GM12878 (cell line): ENCODE results near the gene ZNF627. TPM values are rescaled to one million over a fixed set of nuclear protein-coding genes. Genes with fewer than 3 reads are reported as not detected.

Source experiments
- ATAC-seq: fragments of 200-7000 bp; cut with Tn5 transposase; 3 replicates; pipeline ENCODE4 v1.9.1; 2020; ENCODE audit warnings: mild to moderate bottlenecking, moderate library complexity
- BruUV-seq: library from RNA; stranded (reverse); fragments of 400-500 nt; replicated peaks from 2 replicates; lab custom pipeline; 2021; lab: Mats Ljungman, UMichigan
- CTCF ChIA-PET: fragments of 300-600 bp; sonication (Branson Sonifier 250); formaldehyde crosslinking; extraction: SDS; loops from one replicate; lab custom pipeline; 2021; ENCODE audit warnings: inconsistent platforms; lab: Yijun Ruan, JAX
- POLR2A ChIA-PET: fragments of 350-600 bp; formaldehyde crosslinking; extraction: SDS; loops from one replicate; lab custom pipeline; 2021; ENCODE audit warnings: inconsistent platforms; lab: Charles Lee
- RAD21 ChIA-PET: fragments of 300-600 bp; sonication (Branson Sonifier 250); formaldehyde crosslinking; loops from one replicate; lab custom pipeline; 2023; ENCODE audit warnings: antibody characterized with exemption; ENCODE audit not compliant: unreplicated experiment; lab: Charles Lee
- SMC1A ChIA-PET: fragments of 300-600 bp; sonication (Branson Sonifier 250); formaldehyde crosslinking; loops from one replicate; lab custom pipeline; 2023; ENCODE audit not compliant: unreplicated experiment, uncharacterized antibody; lab: Charles Lee
- DNase-seq: peaks from one replicate; pipeline ENCODE4 v3.0.0-alpha.2; 2011; ENCODE audit warnings: low read depth, low spot score
- FAIRE-seq: peaks from 3 replicates; lab custom pipeline; 2011; peaks lifted over from hg19 to GRCh38; lab: Jason Lieb, UNC
- H2AFZ ChIP-seq: 2 replicates; pipeline ENCODE4 v1.6.0; 2011; ENCODE audit warnings: low read depth, low read length, control low read depth; ENCODE audit not compliant: control insufficient read depth
- H3K27ac ChIP-seq: 2 replicates; pipeline ENCODE4 v1.5.1; 2011; ENCODE audit warnings: control low read depth; ENCODE audit not compliant: control insufficient read depth, insufficient read depth
- H3K27me3 ChIP-seq, 2 experiments: replicated peaks in 1 of 2; 2 replicates each; pipeline versions ENCODE4 v1.6.0 to v1.6.1; 2011; ENCODE audit warnings: low read length in 1 of 2; ENCODE audit not compliant: control insufficient read depth in 2 of 2, insufficient read depth in 2 of 2
- H3K36me3 ChIP-seq, 2 experiments: 2 replicates each; pipeline ENCODE4 v1.5.1; 2011; ENCODE audit warnings: low read length in 1 of 2; ENCODE audit not compliant: control insufficient read depth in 2 of 2, insufficient read depth in 2 of 2
- H3K4me1 ChIP-seq: 2 replicates; pipeline ENCODE4 v1.6.1; 2011; ENCODE audit warnings: mild to moderate bottlenecking, low read length, moderate library complexity, mixed read lengths; ENCODE audit not compliant: control insufficient read depth, insufficient read depth
- H3K4me2 ChIP-seq: 2 replicates; pipeline ENCODE4 v1.6.0; 2011; ENCODE audit warnings: control low read depth; ENCODE audit not compliant: control insufficient read depth, insufficient read depth
- H3K4me3 ChIP-seq: fragments of 200-600 bp; sonication (generic); 2 replicates; pipeline ENCODE4 v1.5.1; 2016
- H3K79me2 ChIP-seq: 2 replicates; pipeline ENCODE4 v1.6.0; 2011; ENCODE audit warnings: low read length; ENCODE audit not compliant: control insufficient read depth, insufficient read depth
- H3K9ac ChIP-seq: 2 replicates; pipeline ENCODE4 v1.8.0; 2011; ENCODE audit warnings: low read length, control low read depth, mixed read lengths; ENCODE audit not compliant: control insufficient read depth, insufficient read depth
- H3K9me3 ChIP-seq: replicated peaks from 3 replicates; pipeline ENCODE4 v1.5.1; 2011; ENCODE audit warnings: mild to moderate bottlenecking, low read length; ENCODE audit not compliant: control insufficient read depth, insufficient read depth
- H4K20me1 ChIP-seq: 2 replicates; pipeline ENCODE4 v1.6.0; 2011; ENCODE audit not compliant: control insufficient read depth, insufficient read depth
- ATF3 ChIP-seq: IDR thresholded peaks from 2 replicates; pipeline ENCODE4 v1.6.1; 2011; ENCODE audit warnings: low read depth, mild to moderate bottlenecking, low read length, moderate library complexity, borderline replicate concordance; ENCODE audit errors: extremely low read depth
- ESRRA ChIP-seq: IDR thresholded peaks from 2 replicates; pipeline ENCODE4 v1.6.1; 2012; ENCODE audit warnings: mild to moderate bottlenecking, low read length, improper control_type of control experiment
- GABPA ChIP-seq: IDR thresholded peaks from 2 replicates; pipeline ENCODE4 v1.6.1; 2014; ENCODE audit warnings: antibody characterized with exemption, low read depth, mild to moderate bottlenecking, inconsistent platforms
- GATAD2B ChIP-seq: fragments of 450-650 bp; conservative IDR thresholded peaks from 2 replicates; pipeline ENCODE4 v1.6.1; 2017; ENCODE audit warnings: low read depth, mild to moderate bottlenecking, moderate library complexity
- MTA3 ChIP-seq: IDR thresholded peaks from 2 replicates; pipeline ENCODE4 v1.6.1; 2012; ENCODE audit warnings: low read length, inconsistent platforms, borderline replicate concordance
- PKNOX1 ChIP-seq: fragments of 450-650 bp; IDR thresholded peaks from 2 replicates; pipeline ENCODE4 v1.6.1; 2016; ENCODE audit warnings: mild to moderate bottlenecking
- RAD21 ChIP-seq: IDR thresholded peaks from 2 replicates; pipeline ENCODE4 v1.6.1; 2011; ENCODE audit warnings: mild to moderate bottlenecking, low read depth, low read length, moderate library complexity; ENCODE audit not compliant: insufficient read depth
- RBBP5 ChIP-seq: fragments of 200-600 bp; sonication (generic); conservative IDR thresholded peaks from 2 replicates; pipeline ENCODE4 v1.6.1; 2016
- SKIL ChIP-seq: fragments of 450-650 bp; IDR thresholded peaks from 2 replicates; pipeline ENCODE4 v1.6.1; 2017; ENCODE audit warnings: mild to moderate bottlenecking, low read depth, inconsistent platforms; ENCODE audit not compliant: poor library complexity, severe bottlenecking
- SMAD5 ChIP-seq: IDR thresholded peaks from 2 replicates; pipeline ENCODE4 v1.6.1; 2016; ENCODE audit warnings: antibody characterized with exemption, low read depth
- SMC3 ChIP-seq: IDR thresholded peaks from 2 replicates; pipeline ENCODE4 v1.6.1; 2011; ENCODE audit warnings: low read length, improper control_type of control experiment, borderline replicate concordance
- TAF1 ChIP-seq: IDR thresholded peaks from 2 replicates; pipeline ENCODE4 v1.6.1; 2011; ENCODE audit warnings: mild to moderate bottlenecking, low read depth, low read length, borderline replicate concordance
- WGBS: methylation state at CpG from one replicate; pipeline ENCODE4 v1.1.6; 2016; ENCODE audit warnings: low lambda C conversion rate; ENCODE audit not compliant: insufficient replicate concordance, insufficient coverage; ENCODE audit errors: missing lambda C conversion rate; 5-methylcytosine and 5-hydroxymethylcytosine counted together
- in situ Hi-C: fragments of 300-500 bp; cut with MboI; formaldehyde crosslinking; loops from 9 replicates; pipeline ENCODE4 v1.14.3; 2018; ENCODE audit warnings: mixed read lengths
- intact Hi-C: fragments of 100-400 bp; cut with micrococcal nuclease; formaldehyde crosslinking; loops from one replicate; pipeline ENCODE4 v1.14.2; 2022; ENCODE audit not compliant: unreplicated experiment
- polyA plus RNA-seq, 11 experiments: library from polyadenylated mRNA; depleted of rRNA in 4 of 11; unstranded in 6 of 11; stranded (reverse) in 5 of 11; fragments of >200 nt; fragmentation: Nextera tagmentation in 4 of 11; fragmentation: Illumina TruSeq in 1 of 11; extraction: Ambion mirVana in 4 of 11; extraction: Trizol in 1 of 11; gene quantifications; 1 replicate in 1 of 11; 2 replicates in 10 of 11; pipeline versions ENCODE4 v1.2.1 to v1.2.3, GENCODE V29; 2011 to 2016; ENCODE audit warnings: inconsistent platforms in 2 of 11, missing spikeins in 2 of 11, low read depth in 1 of 11
- total RNA-seq, 4 experiments: library from RNA; depleted of rRNA in 3 of 4; stranded (reverse); fragments of >200 nt in 3 of 4; fragmentation: Illumina TruSeq in 1 of 4; extraction: Trizol in 1 of 4; gene quantifications; 2 replicates each; pipeline versions ENCODE4 v1.2.1 to v1.2.3, GENCODE V29; 2013 to 2021

The ZNF627 gene
- total and polyA plus RNA-seq, 10 of the 15 experiments (the other 5 are each of a cell fraction or from before 2014, with no cell fraction given), result 5.1 to 13.7 (median 10.2) TPM

GRCh38 chr19:11641244-11641643 is 44.0 kb downstream of the ZNF627 start:
- intact Hi-C loops, result no loop called here
- H3K4me2 ChIP-seq, result no peak overlapping the region
- no peaks in the 10 kb centered on the region for H4K20me1 ChIP-seq
- H3K27me3 ChIP-seq, result no peaks in the 10 kb centered on the region
- DNase-seq (no peak), FAIRE-seq (no peak), ATAC-seq (no peak)
- in situ Hi-C loops, result no loop called here
- CTCF ChIA-PET, result no interaction called here
- no peak overlapping the region for H3K4me3 ChIP-seq
- H3K27ac ChIP-seq, result no peak overlapping the region
- no peak for TF ChIP-seq TAF1
- TF ChIP-seq ESRRA, result no peak
- no peak for TF ChIP-seq MTA3
- TF ChIP-seq SMC3, result no peak
- TF ChIP-seq SKIL, result no peak
- no peak for TF ChIP-seq RAD21
- no peak for TF ChIP-seq ATF3
- TF ChIP-seq GATAD2B, result no peak
- TF ChIP-seq PKNOX1, result no peak
- no peak for TF ChIP-seq GABPA
- no peak for TF ChIP-seq SMAD5
- no peak for TF ChIP-seq RBBP5
- RAD21 ChIA-PET, result no interaction called here
- no peak overlapping the region for H3K9ac ChIP-seq
- 71% methylated on average over 7 of the region's 7 CpGs for WGBS
- H3K36me3 ChIP-seq, result no peaks in the 10 kb centered on the region
- no TSS peak for BruUV-seq
- POLR2A ChIA-PET, result no interaction called here
- no peaks in the 10 kb centered on the region for H3K79me2 ChIP-seq
- H3K4me1 ChIP-seq, result no peaks in the 10 kb centered on the region; the same call in 1 of the 2 replicates
- peaks cover 1% of the 10 kb centered on the region; the same call in 1 of the 3 replicates for H3K9me3 ChIP-seq
- no peak overlapping the region for H2AFZ ChIP-seq
- SMC1A ChIA-PET, result no interaction called here
